ENCODE data around the gene NDRG4. TPM values are rescaled to one million over a fixed set of nuclear protein-coding genes. Genes with fewer than 3 reads are reported as not detected.

NDRG4 gene
- total and polyA plus RNA-seq, 2 donors (not counting 1 experiment from before 2014, with no cell fraction given): 4.0 to 5.1 TPM

DNA sequence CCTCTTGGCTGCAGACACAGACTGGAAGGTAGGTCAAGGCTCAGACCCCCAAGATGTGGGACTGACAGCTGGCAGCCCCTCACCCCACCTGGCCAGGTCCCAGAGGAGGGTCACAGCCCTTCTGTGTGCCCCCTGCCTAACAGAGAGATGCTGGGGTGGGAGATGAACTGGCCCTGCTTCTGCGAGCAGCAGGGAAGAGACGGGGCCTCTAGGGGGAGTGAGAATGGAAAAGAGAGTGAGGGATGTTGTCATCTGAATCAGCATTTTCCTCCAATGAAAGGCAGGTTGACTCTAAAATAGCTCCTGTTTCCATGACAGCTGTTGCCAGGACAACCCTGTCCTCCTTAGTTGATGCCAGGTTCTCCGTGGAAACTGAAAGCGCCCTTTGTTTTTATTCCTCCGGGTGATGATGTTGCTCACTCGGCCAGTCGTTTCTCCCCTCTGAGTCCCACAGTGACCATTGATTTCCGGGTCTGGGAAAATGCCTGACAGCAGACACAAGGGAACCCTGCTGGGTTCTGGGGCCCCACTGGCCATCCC is 4.9 kb upstream of the NDRG4 start:
- TF ChIP-seq EZH2 (IDR thresholded peaks at IDR 0.05; ENCODE audit: low read length, missing control alignments) (no peak), CTCF (conservative IDR thresholded peaks at IDR 0.05 in 1 of 2, IDR thresholded peaks at IDR 0.05 in 1 of 2; ENCODE audit: low read depth in 1 of 2, low read length in 2 of 2) (peak; percentile 68 to 71)
- peak overlapping the region in 3 of 4 experiments; percentile 6 to 42 (median 41) for H3K4me3 ChIP-seq (replicated peaks in 1 of 4; ENCODE audit: control extremely low read depth in 1 of 4, insufficient read depth in 1 of 4, low read depth in 3 of 4, low read length in 4 of 4)
- peak overlapping the region; percentile 98 for H2AFZ ChIP-seq (ENCODE audit: low read length)
- no peaks in the 10 kb centered on the region for H3K79me2 ChIP-seq (ENCODE audit: control insufficient read depth, insufficient read depth, low read length)
- H3K9me3 ChIP-seq (ENCODE audit: control insufficient read depth, insufficient read depth, low read depth, low read length): no peaks in the 10 kb centered on the region
- H4K20me1 ChIP-seq (ENCODE audit: control insufficient read depth, extremely low read depth, insufficient read depth, low read length): no peaks in the 10 kb centered on the region
- H3K9ac ChIP-seq (ENCODE audit: insufficient read depth, low read length): peak overlapping the region; percentile 82
- peak overlapping the region; percentile 97 for H3K4me2 ChIP-seq (ENCODE audit: extremely low read depth, insufficient read depth, low read length)
- peak overlapping the region; percentile 96 for H3K27ac ChIP-seq (ENCODE audit: insufficient read depth, low read length)
- no peaks in the 10 kb centered on the region for H3K27me3 ChIP-seq (ENCODE audit: control insufficient read depth, insufficient read depth, low read length)
- no peaks in the 10 kb centered on the region for H3K36me3 ChIP-seq (ENCODE audit: control insufficient read depth, insufficient read depth, low read length)
- peak; percentile 97 for DNase-seq (ENCODE audit: low read depth in 2 of 2)
- H3K4me1 ChIP-seq (ENCODE audit: control insufficient read depth, extremely low read depth, insufficient read depth, low read length): peaks cover 8% of the 10 kb centered on the region

DNA sequence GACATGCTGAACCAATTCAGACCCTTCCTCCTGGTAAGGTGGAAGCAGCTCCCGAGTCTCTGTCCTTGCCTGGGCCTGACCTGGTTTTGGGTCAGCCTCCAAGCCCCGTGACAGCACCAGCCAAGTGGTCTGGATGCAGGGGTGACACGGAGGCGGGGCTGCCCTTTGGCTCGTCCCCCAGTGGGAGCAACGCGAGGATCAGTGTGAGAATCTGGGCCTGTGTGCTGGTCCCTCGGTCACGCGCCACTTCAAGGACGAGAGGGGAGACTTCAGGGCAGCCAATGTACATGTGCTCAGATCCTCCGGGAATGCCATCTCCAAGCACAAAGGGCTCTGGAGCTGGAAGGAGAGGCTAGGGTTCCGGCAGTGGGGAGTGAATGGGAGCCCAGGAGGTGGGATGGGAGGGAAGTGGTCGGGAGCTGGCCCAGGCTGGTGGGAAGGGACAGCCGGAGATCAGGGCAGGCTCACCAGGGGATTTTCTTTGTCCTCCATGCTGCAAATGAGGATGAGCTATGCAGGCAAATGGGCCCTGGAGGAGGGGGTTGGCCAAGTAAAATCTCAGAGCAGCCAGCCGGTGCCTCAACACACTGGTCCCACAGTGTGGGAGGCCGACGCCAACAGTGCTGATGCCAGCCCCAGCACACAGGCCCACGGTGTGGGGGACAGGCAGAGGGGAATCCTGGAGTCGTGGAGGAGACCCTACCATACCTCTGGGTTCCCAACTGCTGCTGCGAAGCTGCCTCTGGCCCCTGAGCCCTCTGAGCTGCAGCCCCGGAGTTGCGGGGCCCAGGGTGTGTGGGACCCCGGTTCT is 4.2 kb upstream of the NDRG4 start:
- Histone ChIP-seq H3K27ac (ENCODE audit: insufficient read depth, low read length) (peak overlapping the region; percentile 96), H3K36me3 (ENCODE audit: control insufficient read depth, insufficient read depth, low read length) (no peaks in the 10 kb centered on the region), H3K79me2 (ENCODE audit: control insufficient read depth, insufficient read depth, low read length) (no peaks in the 10 kb centered on the region), H4K20me1 (ENCODE audit: control insufficient read depth, extremely low read depth, insufficient read depth, low read length) (no peaks in the 10 kb centered on the region), H3K27me3 (ENCODE audit: control insufficient read depth, insufficient read depth, low read length) (no peaks in the 10 kb centered on the region), H3K4me3 (replicated peaks in 1 of 4; ENCODE audit: control extremely low read depth in 1 of 4, insufficient read depth in 1 of 4, low read depth in 3 of 4, low read length in 4 of 4) (peak overlapping the region in 3 of 4 experiments; percentile 6 to 42 (median 41)), H3K4me1 (ENCODE audit: control insufficient read depth, extremely low read depth, insufficient read depth, low read length) (peaks cover 8% of the 10 kb centered on the region), H2AFZ (ENCODE audit: low read length) (peak overlapping the region; percentile 98), H3K9ac (ENCODE audit: insufficient read depth, low read length) (peak overlapping the region; percentile 82), H3K9me3 (ENCODE audit: control insufficient read depth, insufficient read depth, low read depth, low read length) (no peaks in the 10 kb centered on the region), H3K4me2 (ENCODE audit: extremely low read depth, insufficient read depth, low read length) (peak overlapping the region; percentile 97)
- TF ChIP-seq CTCF (conservative IDR thresholded peaks at IDR 0.05 in 1 of 2, IDR thresholded peaks at IDR 0.05 in 1 of 2; ENCODE audit: low read depth in 1 of 2, low read length in 2 of 2) (no peak), EZH2 (IDR thresholded peaks at IDR 0.05; ENCODE audit: low read length, missing control alignments) (no peak)
- no peak for DNase-seq (ENCODE audit: low read depth in 2 of 2)

DNA sequence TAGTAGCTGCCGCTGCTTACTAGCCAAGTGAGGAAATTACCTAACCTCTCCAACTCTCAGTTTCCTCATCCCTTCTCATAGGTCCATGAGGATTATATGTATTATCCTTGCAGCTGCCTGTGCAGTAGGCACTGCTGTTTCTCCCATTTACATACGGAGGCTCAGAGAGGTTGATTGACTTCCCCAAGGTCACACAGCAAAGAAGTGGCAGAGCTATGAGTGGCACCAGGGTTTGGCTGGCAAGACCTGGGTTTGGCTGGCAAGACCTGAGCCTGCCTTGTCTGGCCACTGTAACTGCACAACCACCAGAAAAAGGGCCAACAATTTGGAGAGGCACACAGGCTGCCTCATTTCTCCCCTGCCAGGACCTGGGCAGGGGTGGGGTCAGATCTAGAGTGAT is 2.5 kb upstream of the NDRG4 start:
- peaks cover 8% of the 10 kb centered on the region for H3K4me1 ChIP-seq (ENCODE audit: control insufficient read depth, extremely low read depth, insufficient read depth, low read length)
- no peak overlapping the region for H3K4me3 ChIP-seq (replicated peaks in 1 of 4; ENCODE audit: control extremely low read depth in 1 of 4, insufficient read depth in 1 of 4, low read depth in 3 of 4, low read length in 4 of 4)
- H4K20me1 ChIP-seq (ENCODE audit: control insufficient read depth, extremely low read depth, insufficient read depth, low read length): no peaks in the 10 kb centered on the region
- no peak for DNase-seq (ENCODE audit: low read depth in 2 of 2)
- no peak overlapping the region for H3K4me2 ChIP-seq (ENCODE audit: extremely low read depth, insufficient read depth, low read length)
- H3K27me3 ChIP-seq (ENCODE audit: control insufficient read depth, insufficient read depth, low read length): peaks cover 7% of the 10 kb centered on the region
- no peak overlapping the region for H3K27ac ChIP-seq (ENCODE audit: insufficient read depth, low read length)
- TF ChIP-seq CTCF (conservative IDR thresholded peaks at IDR 0.05 in 1 of 2, IDR thresholded peaks at IDR 0.05 in 1 of 2; ENCODE audit: low read depth in 1 of 2, low read length in 2 of 2) (no peak), EZH2 (IDR thresholded peaks at IDR 0.05; ENCODE audit: low read length, missing control alignments) (no peak)
- no peaks in the 10 kb centered on the region for H3K36me3 ChIP-seq (ENCODE audit: control insufficient read depth, insufficient read depth, low read length)
- no peak overlapping the region for H2AFZ ChIP-seq (ENCODE audit: low read length)
- no peaks in the 10 kb centered on the region for H3K79me2 ChIP-seq (ENCODE audit: control insufficient read depth, insufficient read depth, low read length)
- H3K9ac ChIP-seq (ENCODE audit: insufficient read depth, low read length): no peak overlapping the region
- no peaks in the 10 kb centered on the region for H3K9me3 ChIP-seq (ENCODE audit: control insufficient read depth, insufficient read depth, low read depth, low read length)
